ENCODE measurements around the gene SLIT3.
A peak's percentile ranks its signal among the peaks of the same experiment; 100 is the strongest.

The SLIT3 gene

GRCh38 chr5:169300468-169301385, at the start of gene SLIT3:
Gene SLIT3 (minus strand): TSS chr5:169301139. CDS start chr5:169300709, 430 bp downstream.
- DNase-seq, result no peak

DNA sequence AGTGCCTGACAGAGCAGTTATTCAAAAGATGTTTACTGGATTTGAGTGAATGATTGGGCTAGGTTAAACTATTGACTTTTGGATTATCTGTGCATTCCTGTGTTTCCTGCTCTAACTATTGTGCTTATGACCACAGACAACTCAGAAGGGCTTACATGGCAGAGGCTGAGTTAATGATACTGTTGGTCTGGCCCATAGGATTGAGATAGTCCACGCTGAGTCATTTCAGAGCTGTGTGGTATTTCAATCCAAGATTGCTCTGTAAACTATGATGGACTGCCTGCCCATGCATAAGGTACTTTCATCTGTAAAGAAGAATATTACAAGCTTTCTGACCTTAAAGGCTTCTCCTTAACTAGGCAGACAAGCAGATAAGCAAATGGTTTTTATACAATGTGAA, 49.1 kb upstream of the SLIT3 start:
- no peak for DNase-seq

GRCh38 chr5:169347786-169348185, 46.8 kb upstream of the SLIT3 start:
- DNase-seq, result no peak

DNA sequence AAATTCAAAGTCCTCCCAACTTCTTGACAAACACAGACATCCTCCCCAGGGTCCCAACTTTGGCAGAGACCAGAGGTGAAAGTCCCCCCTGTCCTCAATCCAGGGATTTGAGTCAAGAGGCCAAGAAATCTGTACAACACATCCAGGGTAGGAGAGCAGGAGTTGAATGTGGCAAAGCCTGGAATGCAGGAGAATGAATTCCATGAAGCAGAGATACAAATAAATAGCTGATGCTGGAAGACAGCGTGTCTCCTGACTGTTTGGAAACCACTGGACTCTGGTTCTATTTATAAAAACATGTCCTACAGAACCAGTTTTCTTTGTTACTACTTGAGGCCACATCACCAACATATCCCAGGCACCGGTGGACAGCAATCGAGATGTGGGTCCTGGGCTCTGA, 43.7 kb upstream of the SLIT3 start:
- no peak for DNase-seq

DNA sequence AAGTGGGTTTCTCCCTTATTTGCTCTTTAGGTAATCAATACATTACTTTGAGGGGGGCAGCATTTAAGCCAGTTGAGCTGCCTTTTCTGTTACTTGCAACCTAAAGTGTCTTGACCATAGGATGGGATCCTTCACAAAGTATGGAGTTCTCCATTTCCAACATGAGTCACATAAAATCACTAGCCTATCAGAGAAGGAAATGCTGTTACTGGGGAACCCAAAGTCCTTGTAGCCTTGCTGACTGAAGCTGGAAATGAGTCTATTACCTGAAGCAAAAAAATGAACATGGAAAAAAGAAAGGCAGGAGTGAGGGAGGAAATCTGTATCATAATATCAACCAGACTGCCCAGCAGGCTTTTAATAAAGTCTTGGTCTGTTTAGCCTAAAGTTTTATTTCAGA, 42.8 kb upstream of the SLIT3 start:
- no peak for DNase-seq

GRCh38 chr5:169341556-169341955, 40.6 kb upstream of the SLIT3 start:
- no peak for DNase-seq

GRCh38 chr5:169339869-169340268, 38.9 kb upstream of the SLIT3 start:
- no peak for DNase-seq

DNA sequence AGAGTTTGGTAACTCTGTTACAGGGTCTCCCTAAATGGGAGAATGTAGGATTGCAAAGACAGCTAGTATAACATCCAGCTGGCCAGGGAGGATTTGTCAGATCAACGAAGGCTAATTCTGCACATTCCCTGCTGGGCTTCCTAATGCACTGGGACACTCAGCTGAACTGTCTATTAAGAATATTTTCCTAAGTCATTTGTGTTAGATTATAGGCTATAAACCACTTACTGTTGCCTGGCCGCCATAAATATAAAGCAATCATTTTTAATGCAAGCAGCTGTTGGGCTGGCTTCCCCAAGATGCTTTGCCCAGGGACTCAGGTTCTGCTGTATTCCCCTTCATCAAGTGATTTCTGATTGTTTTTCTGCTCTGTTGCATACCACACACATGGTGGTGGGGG, 35.3 kb upstream of the SLIT3 start:
- DNase-seq, result no peak

GRCh38 chr5:169335806-169336205, 34.9 kb upstream of the SLIT3 start:
- no peak for DNase-seq

DNA sequence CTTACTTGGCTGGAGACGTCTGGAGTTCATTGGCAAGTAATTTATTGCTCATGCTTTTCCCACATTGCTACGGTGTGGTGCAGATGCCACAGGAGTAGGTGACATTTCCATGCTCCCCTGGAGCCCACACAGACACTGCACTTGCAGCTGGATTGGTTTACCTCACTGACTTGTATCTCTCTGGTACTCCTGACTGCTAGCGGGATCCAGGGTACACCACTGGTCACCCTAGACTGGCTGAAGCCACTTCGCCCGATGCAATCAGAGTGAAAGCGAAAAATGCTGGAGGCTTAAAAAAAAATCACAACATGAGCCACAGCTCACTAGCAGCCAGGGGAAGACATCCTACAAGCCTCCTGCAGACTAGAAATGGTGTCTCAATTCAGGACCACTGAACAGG, 32.6 kb upstream of the SLIT3 start:
- no peak for DNase-seq

DNA sequence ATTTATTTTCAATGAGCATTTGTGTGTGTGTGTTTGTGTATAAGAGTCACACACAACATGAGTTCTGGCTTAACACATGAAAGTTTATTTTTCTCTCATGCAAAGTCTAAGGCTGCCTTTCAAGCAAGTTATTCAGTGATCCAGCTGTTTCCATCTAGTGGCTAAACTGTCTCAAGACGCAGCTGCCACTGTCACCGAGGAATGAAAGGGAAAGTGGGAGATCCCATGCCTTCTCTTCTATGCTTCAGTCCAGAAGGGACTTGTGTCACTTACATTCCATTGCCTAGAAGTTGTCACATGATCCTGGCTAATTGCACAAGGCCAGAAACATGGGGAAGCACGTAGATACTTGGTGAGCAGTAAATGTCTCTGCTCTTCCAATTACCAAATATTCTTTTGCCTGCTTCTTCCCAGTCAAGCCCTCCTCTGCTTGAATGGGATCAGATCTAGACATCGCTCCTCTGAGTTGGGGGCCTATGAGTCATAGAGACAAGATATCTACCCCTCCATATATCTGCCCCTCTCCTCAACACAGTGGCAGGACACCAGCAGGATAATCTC, 30.4 kb upstream of the SLIT3 start:
- DNase-seq, result no peak

DNA sequence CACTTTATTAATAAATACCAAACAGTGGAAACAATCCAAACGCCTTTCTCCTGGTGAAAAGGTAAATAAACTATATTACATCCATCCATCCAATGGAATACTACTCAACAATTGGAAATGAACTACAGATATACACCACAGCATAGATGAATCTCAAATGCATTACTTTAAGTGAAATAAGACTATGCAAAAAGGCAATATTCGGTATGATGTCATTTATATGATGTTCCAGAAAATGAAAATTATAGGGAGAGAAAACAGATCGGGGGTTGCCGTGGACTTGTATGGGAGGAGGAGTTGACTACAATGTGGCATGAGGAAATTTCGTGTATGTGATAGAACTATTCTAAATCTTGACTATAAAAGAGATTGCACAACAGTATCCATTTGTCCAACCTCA, 27.5 kb upstream of the SLIT3 start:
- no peak for DNase-seq

DNA sequence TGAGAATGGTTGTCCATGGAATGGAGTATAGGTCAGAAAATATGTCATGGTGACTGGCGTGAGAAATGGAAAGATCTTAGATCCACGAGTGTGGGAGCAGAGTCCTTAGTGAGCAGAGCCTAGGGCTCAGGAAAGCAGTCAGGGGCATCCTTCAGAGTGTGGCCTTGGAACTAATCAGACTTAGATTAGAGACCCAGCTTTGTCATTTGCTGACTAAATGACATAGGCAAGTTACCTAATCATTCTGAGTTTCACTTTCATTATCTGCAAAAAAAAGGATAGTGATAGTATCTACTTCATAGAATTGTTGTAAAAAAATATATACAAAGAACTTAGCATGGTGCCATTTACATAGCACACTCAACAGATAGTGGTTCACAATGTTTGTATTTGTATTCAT, 24.3 kb upstream of the SLIT3 start:
- DNase-seq, result no peak

DNA sequence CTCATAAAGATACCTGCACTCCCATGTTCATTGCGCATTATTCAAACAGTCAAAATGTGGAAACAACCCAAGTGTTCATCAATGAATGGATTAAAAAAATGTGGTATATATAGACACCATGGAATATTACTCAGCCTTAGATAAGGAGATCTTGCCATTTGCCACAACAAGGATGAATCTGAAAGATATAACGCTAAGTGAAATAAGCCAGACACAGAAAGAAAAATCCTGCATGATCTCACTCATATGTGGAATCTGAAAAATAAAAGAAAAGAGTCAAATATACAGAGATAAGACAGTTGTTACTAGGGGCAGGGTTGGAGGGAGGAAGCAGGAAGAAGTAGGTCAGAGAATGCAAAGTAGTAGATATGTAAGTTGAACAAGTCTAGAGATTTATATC, 17.6 kb upstream of the SLIT3 start:
- DNase-seq, result no peak

GRCh38 chr5:169307646-169308045, 6.7 kb upstream of the SLIT3 start:
- DNase-seq, result no peak

GRCh38 chr5:169305366-169305765, 4.4 kb upstream of the SLIT3 start:
- no peak for DNase-seq

GRCh38 chr5:169304175-169304574, 3.2 kb upstream of the SLIT3 start:
- no peak for DNase-seq

GRCh38 chr5:169303119-169303515, 2.2 kb upstream of the SLIT3 start:
- no peak for DNase-seq

- DNase-seq, result peak; percentile 61
Observed at GRCh38 chr5:169302491-169303118, 1.7 kb upstream of the SLIT3 start.

DNA sequence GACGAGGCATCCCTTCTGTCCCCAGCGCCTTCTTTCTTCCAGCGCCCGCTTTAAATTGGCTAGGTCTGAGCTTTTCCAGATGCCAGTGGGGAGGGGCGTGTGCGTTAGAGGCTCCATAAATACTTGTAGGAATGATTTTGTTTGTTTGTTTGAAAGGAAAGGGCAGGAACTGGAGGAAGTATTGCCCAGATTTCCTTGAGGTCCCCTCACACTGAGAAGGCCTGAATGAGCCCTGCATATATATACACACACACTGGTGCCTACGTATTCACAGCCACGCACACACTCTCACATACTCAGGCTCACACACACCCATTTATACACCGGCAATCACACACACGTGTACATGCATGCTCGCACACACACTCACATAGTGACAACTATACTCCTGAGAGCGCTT, 1.0 kb upstream of the SLIT3 start:
- DNase-seq, result no peak

DNA sequence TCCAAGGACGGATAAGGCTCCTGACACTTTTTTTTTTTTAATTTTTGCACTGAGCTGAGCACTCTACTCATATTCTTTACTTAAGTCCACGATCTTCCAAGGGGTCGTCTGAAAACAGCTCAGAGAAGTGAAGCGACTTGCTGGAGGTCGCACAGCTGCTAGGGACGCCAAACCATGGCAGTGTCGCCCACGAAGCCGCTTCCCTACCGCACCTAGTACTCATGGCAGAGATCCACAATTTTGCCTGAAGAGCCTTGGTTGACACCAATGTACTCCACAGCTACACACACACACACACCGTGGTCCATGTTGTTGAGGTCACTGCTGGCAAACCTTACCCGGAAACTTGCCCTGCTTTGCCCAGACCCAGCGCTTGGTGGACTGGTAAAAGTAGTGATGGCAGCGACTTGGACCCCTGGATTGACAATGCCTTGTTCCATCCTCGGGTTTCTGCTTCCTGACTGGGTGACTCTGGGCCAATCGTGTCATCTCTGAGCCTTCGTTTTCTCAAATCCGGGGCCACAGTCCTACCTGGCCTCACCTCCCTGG, 521 bp upstream of the SLIT3 start:
- no peak for DNase-seq

GRCh38 chr5:169299663-169300467, 1.1 kb downstream of the SLIT3 start:
- DNase-seq, result no peak

- no peak for DNase-seq
Observed at GRCh38 chr5:169299191-169299662, 1.7 kb downstream of the SLIT3 start.

Data from activated CD4-positive, CD25-positive, alpha-beta regulatory T cell treated with anti-CD3 and anti-CD28 coated beads, Interleukin-2, amount 50 U/mL, for 72 hours (primary cell).